Trophoblast cell (in vitro differentiated cells and primary cell): ENCODE measurements around the gene BRD9.
"Not testable (repeated sequence)": the region's sequence is repeated elsewhere in the genome, so short reads cannot be mapped to it uniquely, and the experiment has no call there.

ENCODE experiments used
- DNase-seq, 2 donors: peaks; one replicate each; pipeline ENCODE4 v3.0.0-alpha.2; 2016
- H2AFZ ChIP-seq: 2 replicates; pipeline ENCODE4 v1.6.1; 2013; ENCODE audit warnings: low read length, moderate library complexity, mild to moderate bottlenecking; ENCODE audit not compliant: insufficient read depth, poor library complexity
- H2AK5ac ChIP-seq: 2 replicates; pipeline ENCODE4 v1.6.1; 2013; ENCODE audit warnings: mild to moderate bottlenecking, low read length
- H2BK120ac ChIP-seq: 2 replicates; pipeline ENCODE4 v1.6.1; 2013; ENCODE audit warnings: low read length, mild to moderate bottlenecking, moderate library complexity; ENCODE audit not compliant: insufficient read depth, poor library complexity
- H2BK12ac ChIP-seq: 2 replicates; pipeline ENCODE4 v1.6.1; 2013; ENCODE audit warnings: mild to moderate bottlenecking, low read length, moderate library complexity
- H2BK5ac ChIP-seq: 2 replicates; pipeline ENCODE4 v1.6.1; 2013; ENCODE audit warnings: low read length, low read depth, moderate library complexity, mild to moderate bottlenecking; ENCODE audit not compliant: poor library complexity
- H3K14ac ChIP-seq: 2 replicates; pipeline ENCODE4 v1.6.1; 2013; ENCODE audit warnings: mild to moderate bottlenecking, low read length
- H3K18ac ChIP-seq: 2 replicates; pipeline ENCODE4 v1.6.1; 2013; ENCODE audit warnings: mild to moderate bottlenecking, low read length
- H3K23ac ChIP-seq: 2 replicates; pipeline ENCODE4 v1.6.1; 2013; ENCODE audit warnings: low read length
- H3K27ac ChIP-seq: 2 replicates; pipeline ENCODE4 v1.5.1; 2013; ENCODE audit warnings: low read depth, mild to moderate bottlenecking, inconsistent platforms, low read length, moderate library complexity
- H3K27me3 ChIP-seq: 2 replicates; pipeline ENCODE4 v1.6.1; 2013; ENCODE audit warnings: inconsistent platforms, mild to moderate bottlenecking, low read length, moderate library complexity; ENCODE audit not compliant: insufficient read depth
- H3K36me3 ChIP-seq, 2 experiments: 1 replicate in 1 of 2; 2 replicates in 1 of 2; pipeline ENCODE4 v1.6.1; 2013; ENCODE audit warnings: low read length in 2 of 2, mild to moderate bottlenecking in 2 of 2, moderate library complexity in 1 of 2; ENCODE audit not compliant: insufficient read depth in 2 of 2, control insufficient read depth in 1 of 2
- H3K4ac ChIP-seq: 2 replicates; pipeline ENCODE4 v1.6.1; 2013; ENCODE audit warnings: low read depth, mild to moderate bottlenecking, low read length, moderate library complexity
- H3K4me1 ChIP-seq, 2 experiments: 1 replicate in 1 of 2; 2 replicates in 1 of 2; pipeline ENCODE4 v1.6.1; 2013; ENCODE audit warnings: low read length in 2 of 2, mild to moderate bottlenecking in 2 of 2, moderate library complexity in 1 of 2; ENCODE audit not compliant: insufficient read depth in 2 of 2, control insufficient read depth in 1 of 2
- H3K4me2 ChIP-seq: 2 replicates; pipeline ENCODE4 v1.6.1; 2013; ENCODE audit warnings: inconsistent platforms, mild to moderate bottlenecking, low read length, moderate library complexity
- H3K4me3 ChIP-seq: 2 replicates; pipeline ENCODE4 v1.5.1; 2013; ENCODE audit warnings: mild to moderate bottlenecking, low read depth, low read length, inconsistent platforms
- H3K79me1 ChIP-seq: one replicate; pipeline ENCODE4 v1.6.1; 2013; ENCODE audit warnings: low read length
- H3K79me2 ChIP-seq: 2 replicates; pipeline ENCODE4 v1.6.1; 2013; ENCODE audit warnings: low read length, mild to moderate bottlenecking; ENCODE audit not compliant: control insufficient read depth, insufficient read depth, poor library complexity
- H3K9ac ChIP-seq: 2 replicates; pipeline ENCODE4 v1.6.1; 2013; ENCODE audit warnings: mild to moderate bottlenecking, low read length
- H3K9me3 ChIP-seq: 2 replicates; pipeline ENCODE4 v1.6.1; 2013; ENCODE audit warnings: low read depth, mild to moderate bottlenecking, control low read depth, inconsistent platforms, low read length; ENCODE audit not compliant: insufficient read depth
- H4K12ac ChIP-seq: 2 replicates; pipeline ENCODE4 v1.6.1; 2013; ENCODE audit warnings: low read depth, mild to moderate bottlenecking, low read length, moderate library complexity
- H4K8ac ChIP-seq: 2 replicates; pipeline ENCODE4 v1.6.1; 2013; ENCODE audit warnings: low read depth, mild to moderate bottlenecking, low read length, moderate library complexity
- H4K91ac ChIP-seq: one replicate; pipeline ENCODE4 v1.6.1; 2013; ENCODE audit warnings: low read depth, mild to moderate bottlenecking, low read length, moderate library complexity
- WGBS: extraction: QIAGEN DNeasy Blood & Tissue Kit; methylation state at CpG from one replicate; pipeline ENCODE4 v1.1.7; 2013; ENCODE audit warnings: missing lambda C conversion rate; ENCODE audit not compliant: insufficient read length, insufficient coverage; ENCODE audit errors: extremely low coverage; 5-methylcytosine and 5-hydroxymethylcytosine counted together

BRD9 gene

GRCh38 chr5:916441-917293 is 24.1 kb upstream of the BRD9 start:
- Histone ChIP-seq H3K18ac (no peak overlapping the region), H3K4me1 (peaks cover 0 to 4% of the 10 kb centered on the region in 2 experiments), H3K36me3 (peaks cover 39 to 40% of the 10 kb centered on the region in 2 experiments), H3K27ac (no peak overlapping the region), H3K14ac (no peak overlapping the region), H3K79me2 (no peaks in the 10 kb centered on the region), H2BK12ac (no peak overlapping the region), H3K4ac (no peak overlapping the region), H3K27me3 (no peaks in the 10 kb centered on the region), H2AK5ac (no peak overlapping the region), H4K8ac (no peak overlapping the region), H2BK5ac (no peak overlapping the region), H3K4me3 (no peak overlapping the region), H3K9me3 (no peaks in the 10 kb centered on the region), H3K23ac (no peak overlapping the region), H2BK120ac (no peak overlapping the region), H2AFZ (no peak overlapping the region), H4K91ac (no peak overlapping the region), H4K12ac (no peak overlapping the region), H3K79me1 (no peaks in the 10 kb centered on the region), H3K9ac (no peak overlapping the region), H3K4me2 (no peak overlapping the region)
- no peak for DNase-seq
- WGBS, result no CpG with 5 or more reads among the region's 14 CpGs

- H2BK120ac ChIP-seq, result no peak overlapping the region
These were observed 23.3 kb upstream of the BRD9 start for GRCh38 chr5:915946-916345.

GRCh38 chr5:915346-915745 is 22.7 kb upstream of the BRD9 start:
- not testable (repeated sequence) for H3K9ac ChIP-seq, H4K12ac ChIP-seq, H3K79me2 ChIP-seq, H3K9me3 ChIP-seq, H2BK120ac ChIP-seq, H4K91ac ChIP-seq, H3K27me3 ChIP-seq, H3K4me3 ChIP-seq, H3K4me2 ChIP-seq, H2BK5ac ChIP-seq, H3K23ac ChIP-seq, H4K8ac ChIP-seq, H3K18ac ChIP-seq, H3K4ac ChIP-seq, H3K27ac ChIP-seq, H3K79me1 ChIP-seq, H2BK12ac ChIP-seq, H3K4me1 ChIP-seq, H2AK5ac ChIP-seq, H3K14ac ChIP-seq, DNase-seq, H2AFZ ChIP-seq
- no CpG with 5 or more reads among the region's 12 CpGs for WGBS
- H3K36me3 ChIP-seq, result peaks cover 46 to 48% of the 10 kb centered on the region in 2 experiments

More at GRCh38 chr5:915946-916345, 23.3 kb upstream of the BRD9 start:
- H2BK5ac ChIP-seq, result no peak overlapping the region
- peak overlapping the region; percentile 44 for H3K9ac ChIP-seq
- no peak for DNase-seq
- H3K79me2 ChIP-seq, result no peaks in the 10 kb centered on the region
- no peak overlapping the region for H2AFZ ChIP-seq
- no CpG with 5 or more reads among the region's 12 CpGs for WGBS
- no peak overlapping the region for H4K12ac ChIP-seq
- H3K4me3 ChIP-seq, result no peak overlapping the region
- no peak overlapping the region for H3K18ac ChIP-seq
- H3K36me3 ChIP-seq, result peaks cover 42% of the 10 kb centered on the region in 2 experiments
- H3K27me3 ChIP-seq, result no peaks in the 10 kb centered on the region
- no peaks in the 10 kb centered on the region for H3K9me3 ChIP-seq
- no peak overlapping the region for H2AK5ac ChIP-seq
- H4K8ac ChIP-seq, result no peak overlapping the region
- no peak overlapping the region for H3K4ac ChIP-seq
- no peak overlapping the region for H2BK12ac ChIP-seq
- no peaks in the 10 kb centered on the region for H3K79me1 ChIP-seq
- H3K23ac ChIP-seq, result no peak overlapping the region
- H3K27ac ChIP-seq, result no peak overlapping the region
- no peak overlapping the region for H3K14ac ChIP-seq
- H3K4me2 ChIP-seq, result no peak overlapping the region
- H4K91ac ChIP-seq, result no peak overlapping the region
- peaks cover 0 to 4% of the 10 kb centered on the region in 2 experiments for H3K4me1 ChIP-seq

- no CpG with 5 or more reads among the region's 7 CpGs for WGBS
- Histone ChIP-seq H3K18ac (no peak overlapping the region), H3K4me2 (no peak overlapping the region), H2AK5ac (no peak overlapping the region), H3K4me1 (peaks cover 0 to 4% of the 10 kb centered on the region in 2 experiments), H3K79me2 (no peaks in the 10 kb centered on the region), H2AFZ (no peak overlapping the region), H2BK12ac (no peak overlapping the region), H3K4ac (no peak overlapping the region), H3K27me3 (no peaks in the 10 kb centered on the region), H2BK120ac (no peak overlapping the region), H3K14ac (no peak overlapping the region), H4K91ac (no peak overlapping the region), H3K23ac (no peak overlapping the region), H2BK5ac (no peak overlapping the region), H3K79me1 (no peaks in the 10 kb centered on the region), H3K36me3 (peaks cover 53% of the 10 kb centered on the region in 2 experiments), H3K4me3 (no peak overlapping the region), H4K8ac (no peak overlapping the region), H3K27ac (no peak overlapping the region), H3K9me3 (no peaks in the 10 kb centered on the region), H3K9ac (no peak overlapping the region), H4K12ac (no peak overlapping the region)
- no peak for DNase-seq
These were observed 22.0 kb upstream of the BRD9 start for GRCh38 chr5:914612-915011.
